H1 (cell line): Measurements from ENCODE around the gene PPP1R12C. TPM values are rescaled to one million over a fixed set of nuclear protein-coding genes. Genes with fewer than 3 reads are reported as not detected.

Source experiments
- CTCF ChIA-PET: fragments of 300-600 bp; sonication (Branson Sonifier 250); formaldehyde crosslinking; loops from one replicate; lab custom pipeline; 2021; ENCODE audit not compliant: partially characterized antibody; lab: Charles Lee
- POLR2A ChIA-PET: fragments of 300-600 bp; sonication (Branson Sonifier 250); formaldehyde crosslinking; loops from one replicate; lab custom pipeline; 2021; ENCODE audit warnings: inconsistent platforms; ENCODE audit not compliant: partially characterized antibody; lab: Charles Lee
- DNase-seq, 2 experiments: peaks; one replicate each; pipeline versions ENCODE4 v3.0.0 to v3.0.0-alpha.2; 2010 to 2022; ENCODE audit warnings: low spot score in 2 of 2, low read depth in 1 of 2, mixed read lengths in 1 of 2
- FAIRE-seq: peaks from 2 replicates; lab custom pipeline; 2011; peaks lifted over from hg19 to GRCh38; lab: Jason Lieb, UNC
- H2AFZ ChIP-seq: 2 replicates; pipeline ENCODE4 v1.8.1; 2012; ENCODE audit warnings: low read length, inconsistent platforms
- H2AK5ac ChIP-seq: 2 replicates; pipeline ENCODE4 v1.6.1; 2013; ENCODE audit warnings: low read depth, low read length
- H2BK120ac ChIP-seq: replicated peaks from 2 replicates; pipeline ENCODE3; 2013; ENCODE audit warnings: low read depth, low read length, inconsistent platforms
- H2BK12ac ChIP-seq: 2 replicates; pipeline ENCODE4 v1.6.1; 2013; ENCODE audit warnings: low read depth, low read length
- H2BK15ac ChIP-seq: 2 replicates; pipeline ENCODE4 v1.6.1; 2013; ENCODE audit warnings: low read length
- H2BK20ac ChIP-seq: 2 replicates; pipeline ENCODE4 v1.6.1; 2013; ENCODE audit warnings: low read length
- H2BK5ac ChIP-seq: 2 replicates; pipeline ENCODE4 v1.6.1; 2013; ENCODE audit warnings: low read depth, low read length
- H3K14ac ChIP-seq: 2 replicates; pipeline ENCODE4 v1.6.1; 2013; ENCODE audit warnings: inconsistent platforms; ENCODE audit not compliant: insufficient read length
- H3K18ac ChIP-seq: 2 replicates; pipeline ENCODE4 v1.6.1; 2013; ENCODE audit warnings: low read length; ENCODE audit errors: extremely low read depth
- H3K23ac ChIP-seq: 2 replicates; pipeline ENCODE4 v1.6.1; 2013; ENCODE audit warnings: inconsistent platforms; ENCODE audit not compliant: insufficient read length
- H3K23me2 ChIP-seq: 2 replicates; pipeline ENCODE4 v1.6.1; 2013; ENCODE audit warnings: low read depth, low read length
- H3K27ac ChIP-seq: 2 replicates; pipeline ENCODE4 v1.6.1; 2011; ENCODE audit warnings: low read depth, low read length, inconsistent platforms
- H3K27me3 ChIP-seq, 4 experiments: replicated peaks in 1 of 4; 1 replicate in 1 of 4; 2 replicates in 3 of 4; pipeline versions ENCODE4 v1.6.1 to v1.8.1; 2011 to 2013; ENCODE audit warnings: low read length in 3 of 4, mild to moderate bottlenecking in 3 of 4, inconsistent platforms in 2 of 4, mixed read lengths in 2 of 4, moderate library complexity in 1 of 4; ENCODE audit not compliant: control insufficient read depth in 3 of 4, insufficient read depth in 3 of 4; ENCODE audit errors: extremely low read depth in 1 of 4
- H3K36me3 ChIP-seq, 4 experiments: 2 replicates each; pipeline versions ENCODE4 v1.6.1 to v1.8.1; 2011 to 2013; ENCODE audit warnings: mild to moderate bottlenecking in 4 of 4, low read length in 3 of 4, moderate library complexity in 2 of 4, control low read depth in 1 of 4, inconsistent platforms in 1 of 4; ENCODE audit not compliant: insufficient read depth in 4 of 4, control insufficient read depth in 2 of 4
- H3K4ac ChIP-seq: replicated peaks from 2 replicates; pipeline ENCODE3; 2013; ENCODE audit warnings: low read length, low read depth, mixed read lengths, inconsistent platforms; ENCODE audit not compliant: insufficient read length
- H3K4me1 ChIP-seq, 4 experiments: replicated peaks in 1 of 4; 1 replicate in 1 of 4; 2 replicates in 3 of 4; pipeline versions ENCODE4 v1.6.1 to v1.8.1; 2011 to 2013; ENCODE audit warnings: low read length in 3 of 4, inconsistent platforms in 2 of 4, mixed read lengths in 1 of 4; ENCODE audit not compliant: insufficient read depth in 4 of 4, control insufficient read depth in 3 of 4
- H3K4me2 ChIP-seq, 2 experiments: 2 replicates each; pipeline versions ENCODE4 v1.6.1 to v1.8.1; 2011 to 2013; ENCODE audit warnings: low read depth in 2 of 2, low read length in 2 of 2, control low read depth in 1 of 2, inconsistent platforms in 1 of 2, mild to moderate bottlenecking in 1 of 2; ENCODE audit not compliant: insufficient read depth in 1 of 2
- H3K4me3 ChIP-seq, 4 experiments: fragments of 200-600, 300-600 bp in 1 of 4; sonication (generic), shearing (Covaris generic), sonication (Bioruptor Twin) in 1 of 4; 2 replicates each; pipeline versions ENCODE4 v1.5.1 to v1.8.1; 2011 to 2016; ENCODE audit warnings: low read length in 4 of 4, low read depth in 3 of 4, control low read depth in 2 of 4, inconsistent platforms in 2 of 4, mild to moderate bottlenecking in 2 of 4, mixed read lengths in 1 of 4, moderate library complexity in 1 of 4; ENCODE audit not compliant: insufficient read depth in 2 of 4; ENCODE audit errors: extremely low read depth in 1 of 4
- H3K56ac ChIP-seq: replicated peaks from 2 replicates; pipeline ENCODE3; 2013; ENCODE audit warnings: low read depth, mild to moderate bottlenecking, mixed read lengths, low read length, inconsistent platforms; ENCODE audit not compliant: insufficient read length
- H3K79me1 ChIP-seq: 2 replicates; pipeline ENCODE4 v1.6.1; 2013; ENCODE audit warnings: low read depth, low read length, control low read depth
- H3K79me2 ChIP-seq, 2 experiments: 2 replicates each; pipeline versions ENCODE4 v1.6.1 to v1.8.1; 2012 to 2013; ENCODE audit warnings: low read length in 2 of 2, mild to moderate bottlenecking in 2 of 2, inconsistent platforms in 1 of 2; ENCODE audit not compliant: insufficient read depth in 2 of 2, control insufficient read depth in 1 of 2
- H3K9ac ChIP-seq, 4 experiments: replicated peaks in 1 of 4; 1 replicate in 1 of 4; 2 replicates in 3 of 4; pipeline versions ENCODE4 v1.6.1 to v1.8.1; 2011 to 2013; ENCODE audit warnings: low read depth in 3 of 4, low read length in 3 of 4, control low read depth in 2 of 4, mild to moderate bottlenecking in 2 of 4, moderate library complexity in 2 of 4, inconsistent platforms in 1 of 4; ENCODE audit errors: extremely low read depth in 1 of 4
- H3K9me3 ChIP-seq, 2 experiments: 2 replicates each; pipeline versions ENCODE4 v1.6.1 to v1.8.1; 2012 to 2013; ENCODE audit warnings: mild to moderate bottlenecking in 2 of 2, moderate library complexity in 2 of 2, control low read depth in 1 of 2, inconsistent platforms in 1 of 2, low read depth in 1 of 2, low read length in 1 of 2, mixed read lengths in 1 of 2; ENCODE audit not compliant: insufficient read depth in 2 of 2
- H4K20me1 ChIP-seq, 2 experiments: replicated peaks in 1 of 2; 2 replicates each; pipeline versions ENCODE3 to v1.8.1; 2011 to 2013; ENCODE audit warnings: inconsistent platforms in 2 of 2, low read length in 2 of 2, mild to moderate bottlenecking in 1 of 2; ENCODE audit not compliant: insufficient read depth in 2 of 2, control insufficient read depth in 1 of 2
- H4K5ac ChIP-seq: 2 replicates; pipeline ENCODE4 v1.6.1; 2013; ENCODE audit warnings: low read length, low read depth, mixed read lengths, inconsistent platforms; ENCODE audit not compliant: insufficient read length
- H4K8ac ChIP-seq: 2 replicates; pipeline ENCODE4 v1.8.0; 2013; ENCODE audit warnings: mild to moderate bottlenecking, moderate library complexity, low read length, inconsistent platforms; ENCODE audit not compliant: insufficient read depth; ENCODE audit errors: extremely low read depth
- H4K91ac ChIP-seq: replicated peaks from 2 replicates; pipeline ENCODE3; 2013; ENCODE audit warnings: low read length, mixed read lengths, inconsistent platforms; ENCODE audit not compliant: insufficient read length
- CHD1 ChIP-seq: IDR thresholded peaks from 2 replicates; pipeline ENCODE4 v1.6.1; 2012; ENCODE audit warnings: low read depth, low read length, improper control_type of control experiment
- HDAC6 ChIP-seq: IDR thresholded peaks from one replicate; pipeline ENCODE4 v1.7.1; 2012; ENCODE audit warnings: low read depth, mild to moderate bottlenecking, inconsistent platforms, low read length, moderate library complexity
- JUND ChIP-seq: IDR thresholded peaks from 2 replicates; pipeline ENCODE4 v1.6.1; 2011; ENCODE audit warnings: mild to moderate bottlenecking, improper control_type of control experiment, low read length
- MAFK ChIP-seq: IDR thresholded peaks from 2 replicates; pipeline ENCODE4 v1.6.1; 2012; ENCODE audit warnings: low read depth, mild to moderate bottlenecking, improper control_type of control experiment, low read length
- RBBP5 ChIP-seq: IDR thresholded peaks from 2 replicates; pipeline ENCODE4 v1.7.1; 2012; ENCODE audit warnings: low read depth, mild to moderate bottlenecking, inconsistent platforms, low read length, moderate library complexity, borderline replicate concordance
- RNF2 ChIP-seq: fragments of 200-900, 300-1000 bp; sonication (generic); IDR thresholded peaks from 2 replicates; pipeline ENCODE4 v1.7.1; 2016; ENCODE audit warnings: borderline replicate concordance, low read depth, mild to moderate bottlenecking, antibody characterized with exemption, low read length; ENCODE audit not compliant: poor library complexity, severe bottlenecking; ENCODE audit errors: missing control alignments
- TAF7 ChIP-seq: optimal IDR thresholded peaks from 2 replicates; pipeline ENCODE3; 2011; ENCODE audit warnings: low read depth, mild to moderate bottlenecking, inconsistent platforms, low read length, moderate library complexity, borderline replicate concordance
- WGBS, 2 experiments: shearing (Covaris generic) in 1 of 2; methylation state at CpG; one replicate each; pipeline versions ENCODE4 v1.1.6 to v1.1.7; 2013 to 2015; ENCODE audit warnings: low lambda C conversion rate in 2 of 2, mixed read lengths in 2 of 2, inconsistent platforms in 1 of 2, low coverage in 1 of 2, missing lambda C conversion rate in 1 of 2; ENCODE audit not compliant: insufficient replicate concordance in 2 of 2, insufficient coverage in 1 of 2, insufficient read length in 1 of 2; ENCODE audit errors: extremely low coverage in 1 of 2, missing lambda C conversion rate in 1 of 2; 5-methylcytosine and 5-hydroxymethylcytosine counted together
- polyA plus RNA-seq, 7 experiments: library from polyadenylated mRNA; depleted of rRNA in 3 of 7; stranded (reverse) in 5 of 7; unstranded in 2 of 7; fragments of >200 nt in 5 of 7; fragments of 200-250 nt in 2 of 7; gene quantifications; 1 replicate in 5 of 7; 2 replicates in 1 of 7; 4 replicates in 1 of 7; pipeline versions ENCODE4 v1.2.1 to v1.2.3, GENCODE V29; 2011 to 2013; ENCODE audit warnings: missing spikeins in 2 of 7, mixed read lengths in 2 of 7
- total RNA-seq: library from RNA; stranded (reverse); fragmentation: NEBNext Ultra II Directional; extraction: Animal tissue kit (Norgen Biotek cat#: 25700); gene quantifications from 2 replicates; pipeline ENCODE4 v1.2.1, GENCODE V29; 2021

Gene PPP1R12C
- total and polyA plus RNA-seq, 2 of the 8 experiments (the other 6 are each of a cell fraction or from before 2014, with no cell fraction given) = 31.7 to 71.5 TPM

DNA sequence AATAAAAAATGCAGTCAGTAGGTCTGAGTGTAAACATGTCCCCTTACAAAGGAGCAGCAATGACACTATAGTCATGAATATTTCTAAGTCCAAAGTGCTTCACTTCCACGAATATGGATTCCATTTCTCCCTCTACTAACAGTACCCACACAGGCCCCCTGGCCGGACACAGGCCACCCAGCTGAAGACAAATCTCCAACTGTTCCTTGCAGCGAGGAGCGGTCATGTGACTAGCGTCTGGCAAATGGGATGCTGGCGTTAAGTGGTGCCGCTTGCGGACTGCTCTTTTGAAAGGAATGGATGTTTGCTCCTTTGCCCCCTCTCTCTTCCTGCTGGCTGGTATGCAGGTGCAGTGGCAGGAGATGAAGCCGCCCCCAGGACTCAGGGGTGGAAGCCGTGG is 16.2 kb downstream of the PPP1R12C start:
- no peak overlapping the region for H2BK120ac ChIP-seq
- no peak overlapping the region for H3K4ac ChIP-seq
- TF ChIP-seq MAFK = no peak
- no peak for TF ChIP-seq HDAC6
- TF ChIP-seq TAF7 = no peak
- no peak for TF ChIP-seq CHD1
- TF ChIP-seq RBBP5 = no peak
- TF ChIP-seq JUND = no peak
- no peak for TF ChIP-seq RNF2
- ChIA-PET CTCF (interaction anchor here (0.6 to 3.0 kb wide), 4 partner anchors 12 to 1152 kb away, joined by 3 to 16 read pairs (median 4); partner anchors contain the start of gene DNAAF3), POLR2A (interaction anchor here (0.9 kb wide), 1 partner anchor 16 kb away, joined by 3 read pairs; the partner anchor contains the start of gene PPP1R12C)
- H3K4me2 ChIP-seq = no peak overlapping the region
- DNase-seq (no peak), FAIRE-seq (no peak)
- H3K79me1 ChIP-seq = peaks cover 3% of the 10 kb centered on the region; the same call in 1 of the 2 replicates
- peaks cover 15 to 23% of the 10 kb centered on the region in 2 experiments for H4K20me1 ChIP-seq
- H3K23ac ChIP-seq = no peak overlapping the region
- H3K27ac ChIP-seq = no peak overlapping the region
- no peak overlapping the region for H3K56ac ChIP-seq
- no peaks in the 10 kb centered on the region for H3K23me2 ChIP-seq
- H2BK15ac ChIP-seq = no peak overlapping the region
- H4K91ac ChIP-seq = no peak overlapping the region
- peaks cover 2 to 4% of the 10 kb centered on the region in 2 experiments; a peak in 2 of 4 replicates for H3K9me3 ChIP-seq
- 0 out of 7 replicates have a peak, but pooled peaks cover 0 to 3% (median 0%) of the 10 kb centered on the region in 4 experiments for H3K27me3 ChIP-seq
- H3K79me2 ChIP-seq = no peaks in the 10 kb centered on the region
- H2AK5ac ChIP-seq = no peak overlapping the region
- H3K4me1 ChIP-seq = peaks cover 0 to 4% (median 1%) of the 10 kb centered on the region in 4 experiments; a peak in 4 of 7 replicates
- peaks cover 0 to 2% (median 0%) of the 10 kb centered on the region in 4 experiments; a peak in 1 of 8 replicates for H3K36me3 ChIP-seq
- no peak overlapping the region for H2BK12ac ChIP-seq
- WGBS, 2 experiments = 76% methylated on average over 10 of the region's 10 CpGs; no CpG with 5 or more reads in 1 of the 2 experiments
- no peak overlapping the region for H4K8ac ChIP-seq
- no peak overlapping the region for H4K5ac ChIP-seq
- no peak overlapping the region for H3K14ac ChIP-seq
- no peak overlapping the region for H3K4me3 ChIP-seq
- no peak overlapping the region for H3K18ac ChIP-seq
- no peak overlapping the region for H2BK5ac ChIP-seq
- no peak overlapping the region for H3K9ac ChIP-seq
- no peak overlapping the region for H2AFZ ChIP-seq
- no peak overlapping the region for H2BK20ac ChIP-seq
